ENCODE measurements around the gene SRRM4.
"Not testable (repeated sequence)": the region's sequence is repeated elsewhere in the genome, so short reads cannot be mapped to it uniquely, and the experiment has no call there.

SRRM4 gene

GRCh38 chr12:119011231-119011630, 29.9 kb downstream of the SRRM4 start:
- DNase-seq: no peak

DNA sequence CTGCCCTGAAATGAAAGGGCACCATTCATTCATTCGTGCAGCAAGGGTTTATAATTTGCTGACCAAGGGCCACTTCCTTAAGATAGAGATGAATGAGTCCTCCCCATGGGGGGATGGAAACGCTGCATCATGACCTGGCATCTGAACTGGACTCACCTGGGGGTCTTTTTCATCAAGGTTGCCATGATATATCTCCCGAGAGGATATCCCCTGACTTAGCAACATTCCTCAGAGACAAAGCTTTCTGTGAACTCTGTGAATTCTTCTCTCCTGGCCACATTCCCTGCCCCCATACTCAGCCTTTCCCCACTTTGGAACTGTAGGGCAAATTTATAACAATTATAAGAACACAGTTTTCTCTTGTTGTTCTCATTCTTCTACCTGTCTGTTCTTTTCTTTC, 30.8 kb downstream of the SRRM4 start:
- DNase-seq: no peak

- no peak for DNase-seq
Observed at GRCh38 chr12:119013023-119013422, 31.7 kb downstream of the SRRM4 start.

DNA sequence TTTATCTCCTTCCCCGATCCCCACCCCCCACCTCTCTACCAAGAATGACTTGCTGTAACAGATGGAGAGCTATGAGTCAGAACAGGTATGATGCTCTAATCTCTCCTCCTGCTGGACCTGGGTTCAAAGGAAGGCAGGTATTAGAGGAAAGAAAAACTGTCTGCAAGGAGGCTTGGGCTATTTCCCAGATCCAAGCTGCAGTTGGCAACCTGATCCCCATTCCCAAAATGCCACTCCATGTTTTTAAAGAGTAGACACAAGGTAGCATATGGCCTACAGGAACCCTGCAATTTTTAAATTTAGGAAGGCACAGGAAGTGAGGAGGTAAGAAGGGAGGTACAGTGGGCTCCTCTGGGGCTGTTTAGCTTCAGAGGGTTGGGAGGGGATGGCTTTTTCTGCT, 33.0 kb downstream of the SRRM4 start:
- no peak for DNase-seq

- DNase-seq: no peak
Observed at GRCh38 chr12:119016715-119017114, 35.4 kb downstream of the SRRM4 start.

GRCh38 chr12:119019166-119019565, 37.8 kb downstream of the SRRM4 start:
- DNase-seq: no peak

- DNase-seq: no peak
Observed at GRCh38 chr12:119020406-119021360, 39.3 kb downstream of the SRRM4 start.

DNA sequence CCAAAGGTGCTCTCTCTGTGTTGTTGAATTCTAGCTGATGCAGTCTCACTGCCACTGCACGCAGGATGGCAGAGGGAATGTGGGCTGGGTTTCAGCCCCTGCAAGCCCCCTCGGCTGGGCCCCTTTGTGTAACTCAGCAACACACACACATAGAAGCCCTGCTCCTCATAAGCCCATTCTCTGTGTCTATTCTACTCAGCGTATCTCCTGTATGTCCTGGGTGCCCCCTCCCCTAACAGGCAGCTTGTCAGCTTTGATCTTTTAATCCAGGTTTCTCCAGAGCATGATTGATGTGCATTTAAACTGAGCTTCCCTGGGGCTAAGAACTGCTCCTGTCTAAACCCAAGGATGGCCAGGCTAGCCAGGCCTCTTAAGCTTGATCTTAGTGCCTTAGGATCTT, 43.0 kb downstream of the SRRM4 start:
- DNase-seq: no peak

DNA sequence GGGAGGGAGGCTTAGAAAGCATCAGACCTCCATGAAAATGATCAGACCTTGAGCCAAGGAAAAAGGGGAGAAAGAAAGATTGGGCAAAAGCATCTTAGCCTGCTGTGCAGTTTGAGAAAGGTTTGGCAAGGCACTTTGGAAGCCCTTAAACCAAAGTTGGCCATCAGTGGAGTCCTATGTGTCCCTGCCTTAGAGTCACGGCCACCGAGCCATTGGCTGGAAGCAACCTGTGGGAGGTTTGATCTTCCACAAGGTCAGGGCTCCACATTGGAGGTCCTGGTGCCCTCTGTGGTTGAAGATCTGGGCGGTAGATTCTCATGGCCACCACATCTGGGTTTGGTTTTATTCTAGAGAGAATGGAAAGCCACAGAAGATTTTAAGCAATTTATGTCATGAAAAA, 44.4 kb downstream of the SRRM4 start:
- no peak for DNase-seq

- DNase-seq: not testable (repeated sequence)
Observed at GRCh38 chr12:119033332-119033731, 52.0 kb downstream of the SRRM4 start.

DNA sequence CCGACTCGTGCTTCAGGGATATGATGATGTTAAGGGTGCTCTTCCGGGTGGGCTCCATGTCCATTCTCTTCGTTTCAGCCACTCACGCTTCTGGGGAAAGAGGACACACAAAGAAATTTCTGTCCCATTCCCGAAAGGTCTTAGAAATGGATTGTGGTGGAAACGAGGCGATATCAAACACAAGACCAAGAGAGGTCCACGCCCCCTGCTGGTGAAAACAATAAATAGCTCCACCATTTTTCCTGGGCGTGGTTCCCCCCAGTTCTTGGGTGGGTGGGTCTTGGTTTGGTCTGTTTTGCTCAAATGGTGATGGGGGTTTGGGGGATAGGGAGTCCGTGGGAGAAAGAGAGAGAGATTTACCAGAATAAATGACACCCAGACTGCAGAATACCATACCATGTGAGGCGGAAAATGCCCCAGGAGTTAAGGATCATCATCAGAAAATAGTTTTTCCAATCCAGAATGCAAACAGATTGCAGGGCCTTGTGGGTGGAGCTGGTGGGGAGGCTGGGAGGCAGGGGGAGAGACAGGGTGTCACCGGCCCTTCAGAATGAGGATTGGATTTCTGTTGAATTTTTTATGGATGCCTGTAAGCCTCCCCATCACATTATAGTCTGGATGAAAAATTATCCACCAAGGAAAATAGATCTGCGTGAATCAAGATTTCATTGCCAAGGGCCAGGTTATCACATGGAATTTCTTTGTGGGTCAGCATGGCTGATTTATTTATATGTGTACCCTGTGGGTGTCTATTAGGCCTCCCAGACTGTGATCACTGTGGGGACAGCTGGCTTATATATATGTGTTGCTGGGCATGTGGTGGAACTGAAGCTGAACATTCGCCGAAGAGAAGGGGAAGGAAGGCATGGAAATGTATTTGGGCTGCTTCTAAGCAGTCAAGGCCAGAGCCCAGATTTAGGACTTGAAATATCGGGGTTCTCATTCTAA, 55.8 kb downstream of the SRRM4 start:
- no peak for DNase-seq

- no peak for DNase-seq
Observed at GRCh38 chr12:119044094-119044493, 62.8 kb downstream of the SRRM4 start.

DNA sequence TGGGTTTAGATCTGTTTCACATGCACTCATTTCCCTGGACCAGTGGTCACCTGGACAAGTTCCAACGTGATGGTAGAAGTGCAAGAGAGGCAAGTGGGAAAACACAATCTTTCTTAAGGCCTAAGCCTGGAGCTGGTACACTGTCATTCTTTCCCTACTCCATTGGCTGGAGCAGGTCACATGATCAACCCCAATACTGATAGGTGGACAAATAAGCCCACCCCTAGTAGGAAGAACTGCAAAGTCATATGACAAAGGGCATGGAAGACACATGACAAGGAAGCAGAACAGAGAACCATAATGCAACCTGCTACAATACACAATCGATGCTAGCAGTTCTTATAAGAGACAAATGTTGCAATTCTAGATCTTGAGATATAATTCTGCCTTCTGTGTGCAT, 66.3 kb downstream of the SRRM4 start:
- no peak for DNase-seq

GRCh38 chr12:119050663-119051062, 69.3 kb downstream of the SRRM4 start:
- DNase-seq: no peak

DNA sequence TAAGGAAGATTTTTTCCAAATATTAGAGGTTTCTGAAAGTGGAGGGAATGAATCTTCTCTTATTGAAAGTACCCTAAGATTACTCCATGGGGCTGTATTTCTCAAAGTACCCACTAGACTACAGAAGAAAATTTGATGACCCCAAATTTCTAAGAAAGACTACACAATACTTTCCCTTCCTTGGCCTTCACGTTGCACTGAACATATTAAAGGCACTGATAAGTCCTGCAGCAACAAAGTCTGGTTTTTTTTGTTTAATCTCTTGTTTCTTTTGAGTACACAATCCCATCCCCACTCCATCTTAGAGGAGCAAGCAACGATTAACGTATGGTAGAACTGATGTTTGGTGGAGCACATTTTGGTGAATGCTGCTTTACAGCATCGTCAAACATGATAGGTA, 70.1 kb downstream of the SRRM4 start:
- DNase-seq: no peak

DNA sequence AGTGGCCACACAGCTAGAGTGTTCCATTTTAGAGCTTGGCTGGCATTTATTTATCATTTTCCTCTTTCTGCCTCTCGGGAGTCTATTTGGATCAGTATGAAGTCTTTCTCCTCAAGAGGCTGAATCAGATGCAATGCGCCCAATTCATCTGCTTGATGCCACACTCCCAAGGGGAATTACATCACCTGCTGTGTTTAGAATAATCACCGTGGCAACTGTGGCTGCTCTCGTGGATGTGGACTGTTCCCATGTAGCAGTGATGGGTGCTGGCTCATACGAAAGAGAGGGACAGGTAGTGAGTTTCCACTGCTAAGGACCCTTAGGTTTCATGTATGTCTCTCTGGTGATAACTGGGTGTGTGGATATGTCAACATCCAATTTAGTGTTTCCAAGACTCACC, 70.7 kb downstream of the SRRM4 start:
- no peak for DNase-seq

- no peak for DNase-seq
Observed at GRCh38 chr12:119055977-119056376, 74.6 kb downstream of the SRRM4 start.

GRCh38 chr12:119060847-119061796, 79.8 kb downstream of the SRRM4 start:
- DNase-seq: no peak

GRCh38 chr12:119068129-119068856, 87.0 kb downstream of the SRRM4 start:
- no peak for DNase-seq

GRCh38 chr12:119069147-119069642, 87.9 kb downstream of the SRRM4 start:
- DNase-seq: no peak

DNA sequence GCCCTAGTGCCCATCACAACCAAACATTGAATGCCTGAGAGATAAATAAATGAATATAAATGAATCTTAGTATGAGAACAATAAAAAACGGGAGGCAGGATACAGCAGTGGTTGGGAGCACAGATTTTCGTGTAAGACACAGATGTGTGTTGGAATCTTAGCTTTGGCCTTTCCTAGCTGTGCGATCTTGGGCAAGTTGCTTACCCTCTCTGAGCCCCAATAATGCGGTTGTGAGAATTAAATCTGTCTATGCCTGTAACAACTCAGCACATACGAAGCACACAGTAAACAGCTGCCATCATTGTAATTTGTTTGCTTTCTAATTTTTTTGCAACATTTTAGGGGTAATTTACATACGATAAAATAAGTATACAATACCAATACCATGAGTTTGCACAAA, 89.8 kb downstream of the SRRM4 start:
- no peak for DNase-seq

All from T-helper 9 cell (primary cell).